NCI-H2227 treated with DMSO at 0.1 percent for 48 hours (cell line): ENCODE measurements around the gene CZIB.
"Not testable (repeated sequence)": the region's sequence is repeated elsewhere in the genome, so short reads cannot be mapped to it uniquely, and the experiment has no call there.

Experiments used
- DNase-seq: peaks from one replicate; lab custom pipeline; 2025; lab: John Stamatoyannopoulos, UW

CZIB gene

DNA sequence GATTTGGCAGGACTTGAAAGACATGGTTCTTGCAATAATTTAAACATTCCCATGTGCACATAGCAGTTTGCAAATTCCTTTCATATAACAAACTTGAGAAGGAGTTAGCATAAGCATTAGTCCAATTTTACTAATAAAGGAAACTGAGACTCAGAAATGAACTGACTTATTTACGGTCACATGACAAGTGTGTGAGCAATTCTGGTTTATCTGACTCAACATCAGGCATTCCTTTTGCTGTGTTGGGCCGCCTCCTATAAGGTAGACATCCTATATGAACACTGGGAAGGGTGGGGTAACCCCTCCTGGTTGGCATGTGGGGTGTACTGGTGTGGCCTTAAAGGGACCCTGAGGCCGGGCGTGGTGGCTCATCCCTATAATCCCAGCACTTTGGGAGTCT lies 32.3 kb downstream of the CZIB start:
- DNase-seq = no peak

DNA sequence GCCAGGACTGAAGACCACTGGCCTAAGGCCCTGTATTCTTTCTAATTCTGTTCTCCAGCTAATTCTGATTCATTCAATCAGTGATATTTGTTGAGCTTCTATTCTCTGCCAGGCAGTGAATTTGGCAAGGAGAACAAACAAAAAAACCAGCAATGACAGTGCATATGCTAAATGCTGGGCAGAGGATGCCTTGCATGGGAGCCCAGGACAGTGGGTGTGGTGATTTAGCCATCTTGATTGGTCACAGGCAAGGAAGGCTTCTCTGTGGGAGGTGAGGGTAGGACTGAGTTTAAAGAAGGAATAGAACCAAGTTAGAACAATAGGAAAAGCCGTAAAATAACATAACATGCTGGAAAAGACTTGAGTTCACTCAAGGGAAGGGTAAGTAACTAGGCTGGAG lies 33.0 kb downstream of the CZIB start:
- no peak for DNase-seq

GRCh38 chr1:53186533-53186932 lies 33.9 kb downstream of the CZIB start:
- no peak for DNase-seq

GRCh38 chr1:53185955-53186297 lies 34.5 kb downstream of the CZIB start:
- not testable (repeated sequence) for DNase-seq

DNA sequence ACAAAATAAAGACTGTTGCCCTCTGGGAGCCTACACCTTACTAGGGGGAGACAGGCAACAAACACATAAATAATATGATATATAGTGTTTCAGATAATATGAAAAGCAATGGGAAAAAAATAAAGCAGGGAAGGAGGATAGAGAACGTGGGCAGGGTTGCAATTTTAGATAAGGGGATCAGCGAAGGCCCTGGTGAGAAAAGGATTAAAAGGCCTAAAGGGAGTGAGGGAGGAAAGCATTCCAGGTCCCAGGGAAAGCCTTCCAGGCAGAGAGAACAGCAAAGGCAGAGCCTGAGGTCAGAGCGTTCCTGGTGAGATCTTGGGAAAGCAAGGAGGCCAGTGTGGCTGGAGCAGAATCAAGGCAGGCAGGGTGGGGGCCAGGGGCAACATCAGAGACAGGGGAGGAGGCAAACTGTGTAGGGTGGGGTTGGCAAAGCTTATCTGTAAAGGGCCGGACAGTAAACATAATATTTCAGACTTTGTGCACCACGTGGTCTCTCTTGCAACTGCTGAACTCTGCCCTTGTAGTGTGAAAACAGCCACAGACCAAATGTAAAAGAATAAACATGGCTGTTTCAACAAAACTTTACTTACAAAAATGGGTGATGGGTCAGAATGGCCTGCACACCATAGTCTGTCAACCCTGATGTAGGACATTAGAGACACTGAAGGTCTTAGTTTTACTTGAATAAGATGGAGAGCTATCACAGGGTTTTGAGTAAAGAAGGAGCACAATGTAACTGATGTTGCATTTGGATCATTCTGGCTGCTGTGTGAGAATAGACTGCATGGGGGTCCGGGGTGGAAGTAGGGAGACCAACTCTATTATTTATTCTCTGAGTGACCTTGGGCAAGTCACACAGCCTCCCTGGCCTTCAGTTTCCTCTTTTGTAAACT lies 37.1 kb downstream of the CZIB start:
- no peak for DNase-seq

DNA sequence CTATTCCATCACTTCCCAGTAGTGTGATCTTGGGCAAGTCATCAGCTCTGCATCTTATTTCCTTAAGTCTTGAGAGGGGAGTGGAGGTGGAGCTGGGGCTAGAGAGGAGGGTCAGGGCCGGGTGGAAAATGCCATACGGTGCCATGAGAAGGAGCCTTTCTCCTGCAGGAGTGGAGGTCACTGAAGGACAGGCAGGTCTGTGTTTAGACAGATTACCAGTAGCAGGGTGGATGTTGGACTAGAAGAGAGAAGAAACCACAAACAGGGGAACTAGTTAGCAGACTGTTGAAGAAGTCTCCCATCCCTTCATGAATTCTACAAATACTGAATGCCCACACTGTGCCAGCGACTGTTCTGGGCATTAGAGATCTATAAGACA lies 37.7 kb downstream of the CZIB start:
- no peak for DNase-seq

DNA sequence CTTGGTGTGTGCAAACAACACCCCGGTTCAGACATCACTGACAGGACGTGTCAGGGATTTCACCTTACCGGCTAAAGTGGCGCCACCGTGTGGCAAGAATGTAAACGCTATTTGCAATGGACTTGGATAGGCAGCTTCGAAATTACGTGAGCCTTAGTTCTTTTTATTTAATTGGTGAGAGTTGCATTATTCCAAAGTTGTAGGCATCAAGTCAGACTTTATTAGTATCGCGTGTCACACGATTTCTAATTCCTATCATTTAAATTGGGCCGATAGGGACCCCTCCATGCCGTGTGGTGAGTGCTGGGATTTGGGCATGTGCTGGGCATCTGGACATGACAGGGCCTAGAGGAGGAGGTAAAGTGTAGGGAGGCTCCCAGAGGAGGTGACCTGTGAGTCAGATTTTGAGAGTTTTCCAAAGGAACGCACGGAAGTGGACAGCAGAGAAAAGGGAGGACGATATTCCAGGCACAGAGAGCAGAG lies 38.3 kb downstream of the CZIB start:
- peak; percentile 72 for DNase-seq

- DNase-seq = no peak
These were observed 39.5 kb downstream of the CZIB start for GRCh38 chr1:53180951-53181350.

DNA sequence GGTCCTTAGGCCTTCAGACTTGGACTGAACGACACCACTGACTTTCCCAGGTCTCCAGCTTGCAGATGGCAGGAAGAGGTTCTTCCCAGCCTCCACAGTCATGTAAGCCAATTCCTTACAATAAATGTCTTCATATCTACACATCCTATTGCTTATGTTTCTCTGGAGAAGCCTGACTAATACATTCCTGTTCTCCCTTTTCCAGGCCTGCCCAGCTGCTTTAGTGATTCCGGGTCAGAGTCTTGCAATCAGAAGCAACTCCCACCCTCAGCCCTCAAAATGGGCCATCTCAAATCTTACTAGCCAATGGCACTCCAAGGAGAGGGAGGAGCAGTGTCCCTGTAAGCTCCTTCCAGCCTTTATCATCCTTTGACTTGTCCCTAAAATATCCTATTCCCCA lies 40.2 kb downstream of the CZIB start:
- DNase-seq = no peak

GRCh38 chr1:53176452-53177208 lies 43.8 kb downstream of the CZIB start:
- no peak for DNase-seq

- DNase-seq = no peak
These were observed 45.2 kb downstream of the CZIB start for GRCh38 chr1:53174971-53175913.

DNA sequence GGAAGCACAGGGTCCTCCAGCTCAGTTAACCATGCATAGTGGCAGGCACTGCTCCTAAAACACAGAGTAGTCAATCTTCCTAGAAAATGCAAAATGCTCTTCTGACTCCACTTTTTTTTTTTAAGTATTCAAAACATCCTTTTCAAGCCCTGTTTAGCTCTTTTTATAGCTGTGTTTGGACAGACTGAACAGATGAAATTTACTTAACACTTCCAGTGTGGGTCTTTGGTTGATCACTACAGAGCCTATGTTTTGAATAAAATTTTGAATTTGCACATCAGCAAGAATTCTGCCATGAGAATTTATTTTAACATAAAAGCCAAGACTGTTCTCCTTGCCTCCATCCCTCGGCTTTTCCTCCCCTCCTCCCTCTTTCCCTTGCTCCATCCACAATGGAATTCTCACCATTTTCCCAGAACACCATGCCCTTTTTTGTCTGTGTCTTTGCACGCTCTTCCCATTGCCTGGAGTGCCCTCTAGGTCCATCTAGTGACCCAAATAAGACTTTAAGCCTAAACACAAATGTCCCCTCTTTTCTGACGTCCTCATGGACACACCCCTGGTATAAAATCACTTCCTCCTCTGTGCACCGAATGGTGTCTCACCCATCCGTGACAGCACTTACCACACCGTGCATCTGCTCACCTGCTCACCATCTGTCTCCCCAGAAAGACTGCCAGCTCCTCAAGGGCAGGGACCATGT lies 47.9 kb downstream of the CZIB start:
- DNase-seq = no peak

DNA sequence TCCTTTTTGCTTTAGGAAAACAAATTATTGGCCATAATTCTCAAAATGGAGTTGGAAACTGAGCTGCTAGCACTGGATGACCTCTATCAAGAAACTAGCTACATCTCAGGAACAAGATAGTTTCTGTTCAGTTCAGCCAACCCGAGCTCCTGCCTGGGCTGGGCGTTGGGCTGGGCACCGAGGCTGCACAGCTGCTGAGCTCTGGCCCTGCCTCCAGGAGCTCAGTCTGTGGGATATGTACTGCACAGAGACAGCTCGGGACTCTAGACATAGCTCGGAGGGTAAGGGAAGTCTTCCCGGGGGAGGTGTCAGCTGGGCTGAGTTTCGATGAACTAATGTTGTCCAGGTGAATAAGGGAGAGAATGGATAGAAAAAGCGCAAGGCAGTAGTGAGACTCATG lies 53.5 kb downstream of the CZIB start:
- no peak for DNase-seq

DNA sequence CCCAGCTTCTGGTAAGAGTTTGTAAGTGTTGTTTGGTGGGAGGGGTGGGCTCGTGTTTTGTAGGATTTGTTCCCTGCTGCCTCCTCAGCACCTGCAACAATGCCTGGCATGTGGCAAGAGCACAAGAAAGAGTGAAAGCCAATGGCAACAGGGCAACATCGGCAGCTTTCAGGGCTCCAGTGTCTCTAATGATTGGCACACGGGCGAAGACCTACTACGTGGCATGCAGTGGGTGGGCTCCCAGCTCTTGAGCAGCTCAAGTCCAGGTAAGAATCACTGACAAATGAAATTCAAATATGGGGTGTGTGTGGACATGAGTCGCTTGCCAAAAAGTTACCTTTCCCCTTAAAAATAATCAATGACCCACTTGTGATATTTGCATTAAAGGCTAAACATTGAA lies 54.1 kb downstream of the CZIB start:
- DNase-seq = no peak

- no peak for DNase-seq
These were observed 54.9 kb downstream of the CZIB start for GRCh38 chr1:53165408-53165961.
